ENCODE results near the gene MAGI2.

MAGI2 gene

GRCh38 chr7:78769481-78770101 lies 683.9 kb downstream of the MAGI2 start:
- Histone ChIP-seq H3K36me3 (ENCODE audit: control insufficient read depth, insufficient read depth, low read length) (no peaks in the 10 kb centered on the region), H3K4me1 (ENCODE audit: control insufficient read depth, insufficient read depth, low read length) (peaks cover 25% of the 10 kb centered on the region), H3K27me3 (ENCODE audit: control insufficient read depth, insufficient read depth, low read length) (no peaks in the 10 kb centered on the region), H3K9me3 (ENCODE audit: control insufficient read depth, insufficient read depth, low read depth, low read length) (no peaks in the 10 kb centered on the region), H3K9ac (ENCODE audit: low read length) (peak overlapping the region; percentile 65), H3K27ac (ENCODE audit: low read depth, low read length) (no peak overlapping the region), H3K4me3 (ENCODE audit: low read depth, low read length) (peak overlapping the region; percentile 82)

GRCh38 chr7:78768859-78769258 lies 684.6 kb downstream of the MAGI2 start:
- Histone ChIP-seq H3K36me3 (ENCODE audit: control insufficient read depth, insufficient read depth, low read length) (no peaks in the 10 kb centered on the region), H3K27ac (ENCODE audit: low read depth, low read length) (no peak overlapping the region), H3K4me1 (ENCODE audit: control insufficient read depth, insufficient read depth, low read length) (peaks cover 25% of the 10 kb centered on the region), H3K4me3 (ENCODE audit: low read depth, low read length) (peak overlapping the region; percentile 82), H3K27me3 (ENCODE audit: control insufficient read depth, insufficient read depth, low read length) (no peaks in the 10 kb centered on the region), H3K9me3 (ENCODE audit: control insufficient read depth, insufficient read depth, low read depth, low read length) (no peaks in the 10 kb centered on the region), H3K9ac (ENCODE audit: low read length) (peak overlapping the region; percentile 65)

- no peak overlapping the region for H3K9ac ChIP-seq (ENCODE audit: low read length)
- H3K4me3 ChIP-seq (ENCODE audit: low read depth, low read length): no peak overlapping the region
- H3K27ac ChIP-seq (ENCODE audit: low read depth, low read length): no peak overlapping the region
- no peaks in the 10 kb centered on the region for H3K36me3 ChIP-seq (ENCODE audit: control insufficient read depth, insufficient read depth, low read length)
- peaks cover 8% of the 10 kb centered on the region for H3K4me1 ChIP-seq (ENCODE audit: control insufficient read depth, insufficient read depth, low read length)
- no peaks in the 10 kb centered on the region for H3K27me3 ChIP-seq (ENCODE audit: control insufficient read depth, insufficient read depth, low read length)
- no peaks in the 10 kb centered on the region for H3K9me3 ChIP-seq (ENCODE audit: control insufficient read depth, insufficient read depth, low read depth, low read length)
These were observed 687.3 kb downstream of the MAGI2 start for GRCh38 chr7:78765943-78766729.

GRCh38 chr7:78764571-78764970 lies 688.9 kb downstream of the MAGI2 start:
- H3K27me3 ChIP-seq (ENCODE audit: control insufficient read depth, insufficient read depth, low read length): no peaks in the 10 kb centered on the region
- no peaks in the 10 kb centered on the region for H3K9me3 ChIP-seq (ENCODE audit: control insufficient read depth, insufficient read depth, low read depth, low read length)
- no peak overlapping the region for H3K27ac ChIP-seq (ENCODE audit: low read depth, low read length)
- no peak overlapping the region for H3K4me3 ChIP-seq (ENCODE audit: low read depth, low read length)
- no peak overlapping the region for H3K9ac ChIP-seq (ENCODE audit: low read length)
- H3K4me1 ChIP-seq (ENCODE audit: control insufficient read depth, insufficient read depth, low read length): peaks cover 8% of the 10 kb centered on the region
- H3K36me3 ChIP-seq (ENCODE audit: control insufficient read depth, insufficient read depth, low read length): no peaks in the 10 kb centered on the region

- Histone ChIP-seq H3K9ac (ENCODE audit: low read length) (no peak overlapping the region), H3K27ac (ENCODE audit: low read depth, low read length) (no peak overlapping the region), H3K27me3 (ENCODE audit: control insufficient read depth, insufficient read depth, low read length) (no peaks in the 10 kb centered on the region), H3K36me3 (ENCODE audit: control insufficient read depth, insufficient read depth, low read length) (no peaks in the 10 kb centered on the region), H3K4me1 (ENCODE audit: control insufficient read depth, insufficient read depth, low read length) (no peaks in the 10 kb centered on the region; the same call in 1 of the 2 replicates), H3K4me3 (ENCODE audit: low read depth, low read length) (no peak overlapping the region), H3K9me3 (ENCODE audit: control insufficient read depth, insufficient read depth, low read depth, low read length) (no peaks in the 10 kb centered on the region)
These were observed 690.8 kb downstream of the MAGI2 start for GRCh38 chr7:78762625-78763024.

- no peaks in the 10 kb centered on the region; the same call in 1 of the 2 replicates for H3K4me1 ChIP-seq (ENCODE audit: control insufficient read depth, insufficient read depth, low read length)
- no peaks in the 10 kb centered on the region for H3K9me3 ChIP-seq (ENCODE audit: control insufficient read depth, insufficient read depth, low read depth, low read length)
- H3K9ac ChIP-seq (ENCODE audit: low read length): no peak overlapping the region
- no peak overlapping the region for H3K4me3 ChIP-seq (ENCODE audit: low read depth, low read length)
- no peaks in the 10 kb centered on the region for H3K27me3 ChIP-seq (ENCODE audit: control insufficient read depth, insufficient read depth, low read length)
- no peaks in the 10 kb centered on the region for H3K36me3 ChIP-seq (ENCODE audit: control insufficient read depth, insufficient read depth, low read length)
- H3K27ac ChIP-seq (ENCODE audit: low read depth, low read length): no peak overlapping the region
These were observed 692.7 kb downstream of the MAGI2 start for GRCh38 chr7:78760620-78761355.

GRCh38 chr7:78752554-78752953 lies 700.9 kb downstream of the MAGI2 start:
- Histone ChIP-seq H3K9me3 (ENCODE audit: control insufficient read depth, insufficient read depth, low read depth, low read length) (peaks cover 2% of the 10 kb centered on the region; the same call in 1 of the 2 replicates), H3K9ac (ENCODE audit: low read length) (no peak overlapping the region), H3K4me1 (ENCODE audit: control insufficient read depth, insufficient read depth, low read length) (peaks cover 12% of the 10 kb centered on the region), H3K27me3 (ENCODE audit: control insufficient read depth, insufficient read depth, low read length) (no peaks in the 10 kb centered on the region), H3K4me3 (ENCODE audit: low read depth, low read length) (no peak overlapping the region), H3K27ac (ENCODE audit: low read depth, low read length) (no peak overlapping the region), H3K36me3 (ENCODE audit: control insufficient read depth, insufficient read depth, low read length) (no peaks in the 10 kb centered on the region)

- Histone ChIP-seq H3K4me3 (ENCODE audit: low read depth, low read length) (no peak overlapping the region), H3K9ac (ENCODE audit: low read length) (no peak overlapping the region), H3K27ac (ENCODE audit: low read depth, low read length) (no peak overlapping the region), H3K36me3 (ENCODE audit: control insufficient read depth, insufficient read depth, low read length) (no peaks in the 10 kb centered on the region), H3K9me3 (ENCODE audit: control insufficient read depth, insufficient read depth, low read depth, low read length) (peaks cover 2% of the 10 kb centered on the region; the same call in 1 of the 2 replicates), H3K27me3 (ENCODE audit: control insufficient read depth, insufficient read depth, low read length) (no peaks in the 10 kb centered on the region), H3K4me1 (ENCODE audit: control insufficient read depth, insufficient read depth, low read length) (peaks cover 18% of the 10 kb centered on the region)
These were observed 702.2 kb downstream of the MAGI2 start for GRCh38 chr7:78751253-78751652.

- Histone ChIP-seq H3K4me1 (ENCODE audit: control insufficient read depth, insufficient read depth, low read length) (peaks cover 33% of the 10 kb centered on the region), H3K9ac (ENCODE audit: low read length) (no peak overlapping the region), H3K36me3 (ENCODE audit: control insufficient read depth, insufficient read depth, low read length) (no peaks in the 10 kb centered on the region), H3K4me3 (ENCODE audit: low read depth, low read length) (no peak overlapping the region), H3K27me3 (ENCODE audit: control insufficient read depth, insufficient read depth, low read length) (no peaks in the 10 kb centered on the region), H3K9me3 (ENCODE audit: control insufficient read depth, insufficient read depth, low read depth, low read length) (no peaks in the 10 kb centered on the region), H3K27ac (ENCODE audit: low read depth, low read length) (no peak overlapping the region)
These were observed 704.3 kb downstream of the MAGI2 start for GRCh38 chr7:78749052-78749746.

GRCh38 chr7:78747592-78747991 lies 705.9 kb downstream of the MAGI2 start:
- Histone ChIP-seq H3K36me3 (ENCODE audit: control insufficient read depth, insufficient read depth, low read length) (no peaks in the 10 kb centered on the region), H3K4me3 (ENCODE audit: low read depth, low read length) (no peak overlapping the region), H3K9me3 (ENCODE audit: control insufficient read depth, insufficient read depth, low read depth, low read length) (no peaks in the 10 kb centered on the region), H3K4me1 (ENCODE audit: control insufficient read depth, insufficient read depth, low read length) (peaks cover 33% of the 10 kb centered on the region), H3K9ac (ENCODE audit: low read length) (no peak overlapping the region), H3K27ac (ENCODE audit: low read depth, low read length) (no peak overlapping the region), H3K27me3 (ENCODE audit: control insufficient read depth, insufficient read depth, low read length) (no peaks in the 10 kb centered on the region)

Measured in HUES6 (cell line).